GM12878 (cell line): ENCODE data around the gene CPEB1. TPM values are rescaled to one million over a fixed set of nuclear protein-coding genes. Genes with fewer than 3 reads are reported as not detected.

Source experiments
- ATAC-seq: fragments of 200-7000 bp; cut with Tn5 transposase; 3 replicates; pipeline ENCODE4 v1.9.1; 2020; ENCODE audit warnings: mild to moderate bottlenecking, moderate library complexity
- BruUV-seq: library from RNA; stranded (reverse); fragments of 400-500 nt; replicated peaks from 2 replicates; lab custom pipeline; 2021; lab: Mats Ljungman, UMichigan
- CTCF ChIA-PET: fragments of 300-600 bp; sonication (Branson Sonifier 250); formaldehyde crosslinking; extraction: SDS; loops from one replicate; lab custom pipeline; 2021; ENCODE audit warnings: inconsistent platforms; lab: Yijun Ruan, JAX
- POLR2A ChIA-PET: fragments of 350-600 bp; formaldehyde crosslinking; extraction: SDS; loops from one replicate; lab custom pipeline; 2021; ENCODE audit warnings: inconsistent platforms; lab: Charles Lee
- RAD21 ChIA-PET: fragments of 300-600 bp; sonication (Branson Sonifier 250); formaldehyde crosslinking; loops from one replicate; lab custom pipeline; 2023; ENCODE audit warnings: antibody characterized with exemption; ENCODE audit not compliant: unreplicated experiment; lab: Charles Lee
- SMC1A ChIA-PET: fragments of 300-600 bp; sonication (Branson Sonifier 250); formaldehyde crosslinking; loops from one replicate; lab custom pipeline; 2023; ENCODE audit not compliant: unreplicated experiment, uncharacterized antibody; lab: Charles Lee
- DNase-seq: peaks from one replicate; pipeline ENCODE4 v3.0.0-alpha.2; 2011; ENCODE audit warnings: low read depth, low spot score
- FAIRE-seq: peaks from 3 replicates; lab custom pipeline; 2011; peaks lifted over from hg19 to GRCh38; lab: Jason Lieb, UNC
- H2AFZ ChIP-seq: 2 replicates; pipeline ENCODE4 v1.6.0; 2011; ENCODE audit warnings: low read depth, low read length, control low read depth; ENCODE audit not compliant: control insufficient read depth
- H3K27ac ChIP-seq: 2 replicates; pipeline ENCODE4 v1.5.1; 2011; ENCODE audit warnings: control low read depth; ENCODE audit not compliant: control insufficient read depth, insufficient read depth
- H3K27me3 ChIP-seq, 2 experiments: replicated peaks in 1 of 2; 2 replicates each; pipeline versions ENCODE4 v1.6.0 to v1.6.1; 2011; ENCODE audit warnings: low read length in 1 of 2; ENCODE audit not compliant: control insufficient read depth in 2 of 2, insufficient read depth in 2 of 2
- H3K36me3 ChIP-seq, 2 experiments: 2 replicates each; pipeline ENCODE4 v1.5.1; 2011; ENCODE audit warnings: low read length in 1 of 2; ENCODE audit not compliant: control insufficient read depth in 2 of 2, insufficient read depth in 2 of 2
- H3K4me1 ChIP-seq: 2 replicates; pipeline ENCODE4 v1.6.1; 2011; ENCODE audit warnings: mild to moderate bottlenecking, low read length, moderate library complexity, mixed read lengths; ENCODE audit not compliant: control insufficient read depth, insufficient read depth
- H3K4me2 ChIP-seq: 2 replicates; pipeline ENCODE4 v1.6.0; 2011; ENCODE audit warnings: control low read depth; ENCODE audit not compliant: control insufficient read depth, insufficient read depth
- H3K4me3 ChIP-seq: fragments of 200-600 bp; sonication (generic); 2 replicates; pipeline ENCODE4 v1.5.1; 2016
- H3K79me2 ChIP-seq: 2 replicates; pipeline ENCODE4 v1.6.0; 2011; ENCODE audit warnings: low read length; ENCODE audit not compliant: control insufficient read depth, insufficient read depth
- H3K9ac ChIP-seq: 2 replicates; pipeline ENCODE4 v1.8.0; 2011; ENCODE audit warnings: low read length, control low read depth, mixed read lengths; ENCODE audit not compliant: control insufficient read depth, insufficient read depth
- H3K9me3 ChIP-seq: replicated peaks from 3 replicates; pipeline ENCODE4 v1.5.1; 2011; ENCODE audit warnings: mild to moderate bottlenecking, low read length; ENCODE audit not compliant: control insufficient read depth, insufficient read depth
- H4K20me1 ChIP-seq: 2 replicates; pipeline ENCODE4 v1.6.0; 2011; ENCODE audit not compliant: control insufficient read depth, insufficient read depth
- BACH1 ChIP-seq: fragments of 450-650 bp; IDR thresholded peaks from 2 replicates; pipeline ENCODE4 v1.6.1; 2017; ENCODE audit warnings: mild to moderate bottlenecking, borderline replicate concordance
- BRCA1 ChIP-seq: IDR thresholded peaks from 2 replicates; pipeline ENCODE4 v1.6.1; 2011; ENCODE audit warnings: low read depth, low read length, improper control_type of control experiment
- CBX5 ChIP-seq: sonication (generic); IDR thresholded peaks from 2 replicates; pipeline ENCODE4 v1.6.1; 2016; ENCODE audit warnings: low read depth, moderate library complexity, mild to moderate bottlenecking, inconsistent platforms
- E2F4 ChIP-seq: IDR thresholded peaks from 2 replicates; pipeline ENCODE4 v1.6.1; 2012; ENCODE audit warnings: low read depth, low read length, improper control_type of control experiment
- EGR1 ChIP-seq, 2 experiments: IDR thresholded peaks; 1 replicate in 1 of 2; 2 replicates in 1 of 2; pipeline ENCODE4 v1.6.1; 2011 to 2012; ENCODE audit warnings: low read depth in 2 of 2, low read length in 2 of 2, borderline replicate concordance in 1 of 2, mild to moderate bottlenecking in 1 of 2, moderate library complexity in 1 of 2
- MTA3 ChIP-seq: IDR thresholded peaks from 2 replicates; pipeline ENCODE4 v1.6.1; 2012; ENCODE audit warnings: low read length, inconsistent platforms, borderline replicate concordance
- NFXL1 ChIP-seq: fragments of 450-650 bp; IDR thresholded peaks from 2 replicates; pipeline ENCODE4 v1.6.1; 2017; ENCODE audit warnings: antibody characterized with exemption, mild to moderate bottlenecking, borderline replicate concordance
- NRF1 ChIP-seq: conservative IDR thresholded peaks from 2 replicates; pipeline ENCODE4 v1.6.1; 2011; ENCODE audit warnings: mild to moderate bottlenecking, low read depth, low read length, improper control_type of control experiment
- RCOR1 ChIP-seq: conservative IDR thresholded peaks from 2 replicates; pipeline ENCODE4 v1.6.1; 2012; ENCODE audit warnings: low read depth, low read length, improper control_type of control experiment
- REST ChIP-seq: IDR thresholded peaks from 2 replicates; pipeline ENCODE4 v1.6.1; 2012; ENCODE audit warnings: mild to moderate bottlenecking, low read depth, low read length
- SUPT20H ChIP-seq: IDR thresholded peaks from 2 replicates; pipeline ENCODE4 v1.6.1; 2011; ENCODE audit warnings: low read depth, mild to moderate bottlenecking, low read length, moderate library complexity, borderline replicate concordance; ENCODE audit not compliant: control insufficient read depth
- WGBS: methylation state at CpG from one replicate; pipeline ENCODE4 v1.1.6; 2016; ENCODE audit warnings: low lambda C conversion rate; ENCODE audit not compliant: insufficient replicate concordance, insufficient coverage; ENCODE audit errors: missing lambda C conversion rate; 5-methylcytosine and 5-hydroxymethylcytosine counted together
- in situ Hi-C: fragments of 300-500 bp; cut with MboI; formaldehyde crosslinking; loops from 9 replicates; pipeline ENCODE4 v1.14.3; 2018; ENCODE audit warnings: mixed read lengths
- intact Hi-C: fragments of 100-400 bp; cut with micrococcal nuclease; formaldehyde crosslinking; loops from one replicate; pipeline ENCODE4 v1.14.2; 2022; ENCODE audit not compliant: unreplicated experiment
- polyA plus RNA-seq, 11 experiments: library from polyadenylated mRNA; depleted of rRNA in 4 of 11; unstranded in 6 of 11; stranded (reverse) in 5 of 11; fragments of >200 nt; fragmentation: Nextera tagmentation in 4 of 11; fragmentation: Illumina TruSeq in 1 of 11; extraction: Ambion mirVana in 4 of 11; extraction: Trizol in 1 of 11; gene quantifications; 1 replicate in 1 of 11; 2 replicates in 10 of 11; pipeline versions ENCODE4 v1.2.1 to v1.2.3, GENCODE V29; 2011 to 2016; ENCODE audit warnings: inconsistent platforms in 2 of 11, missing spikeins in 2 of 11, low read depth in 1 of 11
- total RNA-seq, 4 experiments: library from RNA; depleted of rRNA in 3 of 4; stranded (reverse); fragments of >200 nt in 3 of 4; fragmentation: Illumina TruSeq in 1 of 4; extraction: Trizol in 1 of 4; gene quantifications; 2 replicates each; pipeline versions ENCODE4 v1.2.1 to v1.2.3, GENCODE V29; 2013 to 2021

CPEB1 gene
- total and polyA plus RNA-seq, 10 of the 15 experiments (the other 5 are each of a cell fraction or from before 2014, with no cell fraction given) = 0.05 to 1.1 (median 0.46) TPM

- TF ChIP-seq REST = no peak
- TF ChIP-seq E2F4 = no peak
- TF ChIP-seq BRCA1 = no peak
- TF ChIP-seq, all 136 proteins: peak for 0
Measured at GRCh38 chr15:82643992-82644391, 3.2 kb downstream of the CPEB1 start (continued).

- ATAC-seq (no peak), FAIRE-seq (no peak), DNase-seq (no peak)
- ChIA-PET RAD21 (no interaction called here), CTCF (no interaction called here), POLR2A (interaction anchor here (0.7 kb wide), 1 partner anchor 11 kb away, joined by 6 read pairs; no protein-coding TSS in a partner anchor), SMC1A (interaction anchor here (0.8 to 3.0 kb wide), 4 partner anchors 18 to 47 kb away, joined by 3 to 8 read pairs (median 4); no protein-coding TSS in a partner anchor)
- H3K4me1 ChIP-seq = no peaks in the 10 kb centered on the region
- no peaks in the 10 kb centered on the region for H3K79me2 ChIP-seq
- H3K27ac ChIP-seq = no peak overlapping the region
- H3K4me2 ChIP-seq = no peak overlapping the region
- H3K4me3 ChIP-seq = no peak overlapping the region
- no TSS peak for BruUV-seq
- H2AFZ ChIP-seq = no peak overlapping the region
- H3K9me3 ChIP-seq = no peaks in the 10 kb centered on the region; the same call in 2 of the 3 replicates
- H3K9ac ChIP-seq = no peak overlapping the region
- TF ChIP-seq EGR1 (IDR thresholded peaks at IDR 0.05; ENCODE audit: borderline replicate concordance in 1 of 2, low read depth in 2 of 2, low read length in 2 of 2) (no peak), NFXL1 (no peak), SUPT20H (no peak), MTA3 (no peak), CBX5 (no peak), NRF1 (no peak), RCOR1 (no peak), BACH1 (no peak)
- intact Hi-C loops = no loop called here
- in situ Hi-C loops = no loop called here
- no peaks in the 10 kb centered on the region for H3K36me3 ChIP-seq
- no peaks in the 10 kb centered on the region for H4K20me1 ChIP-seq
- WGBS = 0% methylated on average over 3 of the region's 3 CpGs
- peaks cover 0 to 19% of the 10 kb centered on the region in 2 experiments; a peak in 3 of 4 replicates for H3K27me3 ChIP-seq
Measured at GRCh38 chr15:82642656-82643055, 4.5 kb downstream of the CPEB1 start.
